Ishikawa (cell line): ENCODE measurements around the gene LGI4.

ENCODE experiments used
- CEBPB ChIP-seq: IDR thresholded peaks from 2 replicates; pipeline ENCODE4 v1.6.1; 2012
- CREB1 ChIP-seq: IDR thresholded peaks from 2 replicates; pipeline ENCODE4 v1.6.1; 2012; ENCODE audit warnings: low read depth
- EGR1 ChIP-seq: IDR thresholded peaks from 2 replicates; pipeline ENCODE4 v1.6.1; 2012
- EP300 ChIP-seq: IDR thresholded peaks from 2 replicates; pipeline ENCODE4 v1.6.1; 2012; ENCODE audit warnings: borderline replicate concordance
- FOXM1 ChIP-seq: IDR thresholded peaks from 2 replicates; pipeline ENCODE4 v1.6.1; 2012; ENCODE audit warnings: low read depth, borderline replicate concordance
- MAX ChIP-seq: IDR thresholded peaks from 2 replicates; pipeline ENCODE4 v1.6.1; 2012
- NFIC ChIP-seq: IDR thresholded peaks from 2 replicates; pipeline ENCODE4 v1.6.1; 2012
- RAD21 ChIP-seq: IDR thresholded peaks from 2 replicates; pipeline ENCODE4 v1.6.1; 2012; ENCODE audit warnings: low read depth
- TAF1 ChIP-seq: IDR thresholded peaks from 2 replicates; pipeline ENCODE4 v1.6.1; 2012; ENCODE audit warnings: low read depth, mild to moderate bottlenecking
- TCF12 ChIP-seq: IDR thresholded peaks from 2 replicates; pipeline ENCODE4 v1.6.1; 2012; ENCODE audit warnings: low read depth
- TEAD4 ChIP-seq: IDR thresholded peaks from 2 replicates; pipeline ENCODE4 v1.6.1; 2012
- USF1 ChIP-seq: IDR thresholded peaks from 2 replicates; pipeline ENCODE4 v1.6.1; 2012
- YY1 ChIP-seq: IDR thresholded peaks from 2 replicates; pipeline ENCODE4 v1.6.1; 2012; ENCODE audit warnings: low read depth
- ZBTB7A ChIP-seq: IDR thresholded peaks from 2 replicates; pipeline ENCODE4 v1.6.1; 2012; ENCODE audit warnings: low read depth
- TF ChIP-seq, protein P1 (sequence below): IDR thresholded peaks from 2 replicates; pipeline ENCODE4 v1.6.1; 2012; ENCODE audit warnings: low read depth, mild to moderate bottlenecking

LGI4 gene

DNA sequence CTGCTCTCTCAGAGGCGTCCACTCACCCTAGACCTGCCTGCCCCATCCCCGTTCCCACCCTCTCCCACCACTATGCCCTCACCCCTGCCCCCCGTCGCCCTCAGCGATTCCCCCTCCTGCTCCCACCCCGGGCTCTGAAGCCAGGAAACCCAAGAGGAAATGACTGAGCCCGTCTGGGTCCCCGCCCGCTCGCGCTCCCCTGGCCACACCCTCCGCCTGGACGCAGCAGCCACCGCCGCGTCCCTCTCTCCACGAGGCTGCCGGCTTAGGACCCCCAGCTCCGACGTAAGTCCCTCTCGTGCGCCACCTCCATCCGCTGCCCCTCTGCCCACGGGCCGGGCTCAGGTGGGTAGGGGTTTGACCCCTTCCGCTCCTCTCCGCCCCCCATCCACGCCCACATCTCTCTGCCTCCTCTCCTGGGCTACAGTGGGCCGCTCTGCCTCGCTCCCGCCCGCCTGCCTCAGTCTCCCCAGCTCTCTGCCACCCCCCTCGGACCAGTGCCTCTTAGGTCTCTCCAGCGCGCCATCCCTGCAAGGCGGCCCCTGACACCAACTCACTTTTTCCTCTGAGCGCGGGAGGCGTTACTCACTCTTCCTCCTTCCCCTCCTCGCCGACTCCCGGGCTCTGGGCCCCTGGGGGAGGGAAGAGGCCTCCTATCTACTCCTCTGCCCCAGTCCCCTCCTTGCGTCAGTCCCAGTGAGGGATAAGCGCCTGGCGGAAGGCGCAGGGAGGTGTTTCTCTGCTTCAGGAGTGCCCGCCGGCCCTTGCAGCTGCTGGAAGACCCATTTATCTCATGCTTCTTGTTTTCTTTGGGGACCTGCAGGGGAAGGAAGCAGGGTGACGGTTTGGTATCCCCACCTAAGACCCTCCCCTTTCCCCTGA, 19.9 kb upstream of the LGI4 start, which contains the start of gene FXYD5:
Gene FXYD5, plus strand, starts transcription at position 211 of the 882 bp plus-strand sequence. CDS start 816 bp downstream, outside the sequence.
- TF ChIP-seq ZBTB7A (no peak), RAD21 (no peak), TCF12 (no peak), TEAD4 (no peak)
- TF ChIP-seq, protein P1, sequence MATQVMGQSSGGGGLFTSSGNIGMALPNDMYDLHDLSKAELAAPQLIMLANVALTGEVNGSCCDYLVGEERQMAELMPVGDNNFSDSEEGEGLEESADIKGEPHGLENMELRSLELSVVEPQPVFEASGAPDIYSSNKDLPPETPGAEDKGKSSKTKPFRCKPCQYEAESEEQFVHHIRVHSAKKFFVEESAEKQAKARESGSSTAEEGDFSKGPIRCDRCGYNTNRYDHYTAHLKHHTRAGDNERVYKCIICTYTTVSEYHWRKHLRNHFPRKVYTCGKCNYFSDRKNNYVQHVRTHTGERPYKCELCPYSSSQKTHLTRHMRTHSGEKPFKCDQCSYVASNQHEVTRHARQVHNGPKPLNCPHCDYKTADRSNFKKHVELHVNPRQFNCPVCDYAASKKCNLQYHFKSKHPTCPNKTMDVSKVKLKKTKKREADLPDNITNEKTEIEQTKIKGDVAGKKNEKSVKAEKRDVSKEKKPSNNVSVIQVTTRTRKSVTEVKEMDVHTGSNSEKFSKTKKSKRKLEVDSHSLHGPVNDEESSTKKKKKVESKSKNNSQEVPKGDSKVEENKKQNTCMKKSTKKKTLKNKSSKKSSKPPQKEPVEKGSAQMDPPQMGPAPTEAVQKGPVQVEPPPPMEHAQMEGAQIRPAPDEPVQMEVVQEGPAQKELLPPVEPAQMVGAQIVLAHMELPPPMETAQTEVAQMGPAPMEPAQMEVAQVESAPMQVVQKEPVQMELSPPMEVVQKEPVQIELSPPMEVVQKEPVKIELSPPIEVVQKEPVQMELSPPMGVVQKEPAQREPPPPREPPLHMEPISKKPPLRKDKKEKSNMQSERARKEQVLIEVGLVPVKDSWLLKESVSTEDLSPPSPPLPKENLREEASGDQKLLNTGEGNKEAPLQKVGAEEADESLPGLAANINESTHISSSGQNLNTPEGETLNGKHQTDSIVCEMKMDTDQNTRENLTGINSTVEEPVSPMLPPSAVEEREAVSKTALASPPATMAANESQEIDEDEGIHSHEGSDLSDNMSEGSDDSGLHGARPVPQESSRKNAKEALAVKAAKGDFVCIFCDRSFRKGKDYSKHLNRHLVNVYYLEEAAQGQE: no peak

DNA sequence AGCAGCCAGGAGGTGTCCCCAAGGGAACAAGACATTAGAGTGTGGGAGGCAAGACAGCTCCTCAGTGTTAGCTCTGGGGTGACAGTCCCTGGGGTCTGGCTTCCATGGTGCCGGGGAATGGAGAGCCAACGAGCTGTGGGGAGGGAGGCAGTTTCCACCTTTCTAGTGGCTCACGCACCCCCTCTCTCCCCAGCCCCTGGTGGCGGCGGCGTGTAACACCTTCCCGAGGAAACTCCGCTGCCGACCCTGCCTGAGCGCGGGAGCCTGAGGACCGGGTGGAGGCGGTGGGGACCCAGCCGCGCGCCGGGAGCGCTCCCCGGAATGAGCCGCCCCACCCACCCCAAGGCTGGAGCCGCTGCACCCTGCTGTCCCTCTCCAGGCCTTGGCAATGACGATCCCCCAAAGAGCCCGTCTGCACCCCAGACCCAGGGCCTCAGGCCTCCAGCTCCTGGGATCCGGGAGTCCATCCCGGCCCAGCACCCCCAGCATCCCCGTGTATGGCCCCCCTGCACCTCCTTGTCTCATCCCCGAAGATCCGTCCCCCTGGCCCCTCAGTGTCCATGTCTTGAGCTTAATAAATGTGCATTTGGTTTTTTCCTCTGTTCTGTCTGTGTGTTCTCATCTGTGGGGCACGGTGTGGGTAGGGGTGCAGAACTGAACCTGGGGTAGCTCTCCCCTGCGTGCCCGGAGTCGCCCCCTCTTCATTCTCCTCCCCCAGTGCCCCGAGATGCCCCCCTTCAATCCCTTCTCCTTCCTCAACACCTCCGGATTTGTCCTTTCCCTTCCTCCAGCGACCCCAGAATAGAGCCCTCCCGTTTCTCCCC, 19.1 kb upstream of the LGI4 start:
- TF ChIP-seq FOXM1 (no peak), TCF12 (no peak), ZBTB7A (no peak), TAF1 (no peak), CREB1 (no peak), EGR1 (no peak), USF1 (no peak), MAX (no peak), RAD21 (no peak), TEAD4 (no peak), NFIC (no peak), EP300 (no peak), CEBPB (no peak), YY1 (no peak)
- TF ChIP-seq, protein P1: no peak

DNA sequence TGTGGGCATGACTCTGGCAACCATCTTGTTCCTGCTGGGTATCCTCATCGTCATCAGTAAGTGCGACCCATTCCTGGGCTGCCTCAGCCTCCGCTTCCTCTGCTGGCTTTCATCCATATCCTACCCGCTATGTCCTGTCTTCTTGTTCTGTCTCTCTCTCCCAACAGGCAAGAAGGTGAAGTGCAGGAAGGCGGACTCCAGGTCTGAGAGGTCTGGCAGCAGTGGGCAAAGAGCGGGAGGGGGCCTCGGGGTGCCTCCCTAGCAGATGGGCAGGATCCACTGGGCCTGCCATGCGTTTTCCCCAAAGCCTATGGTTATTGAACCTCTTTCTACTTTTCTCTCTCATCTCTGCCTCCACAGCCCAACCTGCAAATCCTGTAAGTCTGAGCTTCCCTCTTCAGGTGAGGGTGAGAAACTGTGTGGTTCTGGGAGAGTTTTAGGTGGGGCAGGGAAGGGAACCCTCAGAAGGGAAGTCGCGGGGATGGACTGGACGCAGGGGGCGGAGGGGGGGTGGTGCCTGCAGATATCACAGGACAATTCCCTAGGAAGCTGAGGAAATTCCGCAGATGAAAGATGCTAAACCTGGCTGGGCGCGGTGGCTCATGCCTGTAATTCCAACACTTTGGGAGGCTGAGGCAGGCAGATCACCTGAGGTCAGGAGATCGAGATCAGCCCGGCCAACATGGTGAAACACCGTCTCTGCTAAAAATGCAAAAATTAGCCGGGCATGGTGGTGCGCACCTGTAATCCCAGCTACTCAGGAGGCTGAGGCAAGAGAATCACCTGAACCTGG, 16.6 kb upstream of the LGI4 start:
- TF ChIP-seq TCF12 (no peak), YY1 (no peak), CREB1 (no peak), USF1 (no peak), NFIC (no peak), RAD21 (no peak), CEBPB (no peak), EP300 (no peak), ZBTB7A (no peak), MAX (no peak), TEAD4 (no peak), FOXM1 (no peak), EGR1 (no peak), TAF1 (no peak)
- TF ChIP-seq, protein P1: no peak
